Hypothalamus (tissue), 51 donors: ENCODE data around the gene FAM167B.
A peak's percentile ranks its signal among the peaks of the same experiment; 100 is the strongest.

Experiments used
- DNase-seq, 51 donors: peaks; one replicate each; lab custom pipeline; 2025; lab: John Stamatoyannopoulos, UW

Gene FAM167B

DNA sequence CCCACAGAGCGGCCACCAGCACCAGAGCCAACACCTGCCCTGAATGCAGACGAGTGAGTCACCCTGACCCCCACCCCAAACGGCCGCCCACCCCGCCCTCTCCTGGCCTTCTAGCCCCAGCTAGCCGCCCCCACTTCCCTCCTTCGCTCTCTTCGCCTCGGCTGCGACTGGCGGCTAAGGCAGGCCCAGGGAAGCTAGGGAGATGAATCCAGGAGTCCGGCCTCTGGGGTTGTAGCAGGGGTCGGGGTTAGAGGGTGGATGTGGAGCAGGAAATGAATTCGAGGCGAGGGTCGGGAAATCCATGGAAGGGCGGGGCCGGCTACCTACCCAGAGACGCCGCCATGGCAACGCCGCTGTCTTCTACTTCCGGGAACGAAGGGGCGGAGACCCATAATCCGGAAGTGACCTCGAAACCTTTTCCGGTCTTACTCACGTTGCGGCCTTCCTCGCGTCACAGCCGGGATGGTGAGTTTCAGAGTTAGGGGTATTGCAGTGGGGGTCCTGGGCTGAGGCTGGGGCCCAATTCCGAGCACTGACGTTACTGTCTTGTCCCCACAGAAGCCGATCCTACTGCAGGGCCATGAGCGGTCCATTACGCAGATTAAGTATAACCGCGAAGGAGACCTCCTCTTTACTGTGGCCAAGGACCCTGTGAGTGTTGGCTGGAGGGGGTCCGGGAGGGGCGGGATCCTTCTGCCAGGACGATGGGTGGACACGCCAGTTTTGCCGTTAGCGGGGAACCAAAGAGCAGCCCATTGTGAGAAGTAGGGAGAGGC lies 24.9 kb upstream of the FAM167B start, which contains the start of the genes EIF3I and TMEM234:
Gene EIF3I (plus strand): TSS at position 428 of the 776 bp plus-strand sequence. CDS start 35 bp downstream, at position 463.
Gene TMEM234 (minus strand): TSS at position 374 of the 776 bp plus-strand sequence. CDS start 31 bp downstream, at position 343.
- DNase-seq, result peak in 50 of 51 donors; percentile 14 to 95 (median 84)

- DNase-seq, result no peak
These were observed 23.3 kb upstream of the FAM167B start for GRCh38 chr1:32223683-32224082.

DNA sequence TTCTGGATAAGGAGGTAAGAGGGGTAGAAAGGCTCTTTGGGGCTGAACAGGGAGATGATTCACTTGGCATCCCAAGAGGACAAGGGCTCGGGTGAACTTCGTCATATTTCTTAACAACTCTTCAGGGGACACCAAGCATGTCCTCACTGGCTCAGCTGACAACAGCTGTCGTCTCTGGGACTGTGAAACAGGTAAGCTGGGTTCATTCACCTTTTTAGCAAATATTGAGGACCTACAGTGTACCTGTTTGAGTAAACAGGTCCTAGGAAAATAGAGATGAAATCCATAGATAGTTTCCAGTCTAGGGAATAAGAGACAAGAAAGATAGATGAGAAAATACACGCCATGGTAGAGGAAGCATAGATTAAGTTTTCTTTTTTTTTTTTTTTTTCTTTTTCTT lies 22.7 kb upstream of the FAM167B start:
- DNase-seq, result no peak

DNA sequence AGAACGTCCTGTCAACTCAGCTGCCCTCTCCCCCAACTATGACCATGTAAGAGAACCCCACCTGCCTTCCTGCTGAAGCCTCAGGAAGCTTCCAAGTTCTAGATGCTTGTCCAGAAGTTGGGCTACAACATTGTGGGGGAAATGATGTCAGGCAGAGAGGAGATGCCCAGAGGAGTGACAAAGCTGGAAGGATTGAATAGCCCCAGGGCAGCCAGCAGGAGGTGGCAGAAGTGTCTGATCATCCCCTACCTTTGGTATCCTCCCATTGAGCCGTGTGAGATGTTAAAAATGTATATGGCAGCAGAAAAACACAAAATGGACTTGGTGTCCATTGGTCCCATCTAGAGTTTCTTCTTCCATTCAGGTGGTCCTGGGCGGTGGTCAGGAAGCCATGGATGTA lies 18.3 kb upstream of the FAM167B start:
- no peak for DNase-seq

DNA sequence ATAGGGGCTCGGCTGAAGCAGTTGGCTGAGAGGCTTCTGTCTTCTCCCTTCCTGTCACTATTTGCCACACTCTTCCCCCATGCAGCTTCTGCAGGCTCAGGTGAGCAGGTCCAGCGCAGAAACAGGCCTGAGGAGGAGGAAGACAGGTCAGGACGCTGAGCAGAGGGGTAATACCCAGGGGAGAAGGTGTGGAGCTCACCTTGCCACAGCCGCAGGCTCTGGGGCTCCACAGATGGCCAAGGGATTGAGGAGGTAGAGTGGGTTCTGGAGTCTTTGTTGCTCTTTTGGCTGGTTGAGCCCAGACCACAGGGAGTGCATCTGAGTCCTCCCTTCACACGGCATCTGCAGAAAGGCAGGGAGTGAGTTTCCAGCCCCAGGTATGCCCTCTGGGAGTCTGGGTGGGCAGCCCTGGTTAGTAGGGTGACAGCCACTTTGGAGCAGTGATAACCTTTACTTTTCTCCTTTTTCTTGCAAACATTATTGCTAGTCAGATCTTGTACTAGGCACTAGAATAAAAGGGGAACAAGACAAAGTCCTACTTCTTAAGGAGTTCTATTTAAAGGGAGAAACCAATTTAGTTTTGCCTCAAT lies 15.1 kb upstream of the FAM167B start:
- no peak for DNase-seq

GRCh38 chr1:32232558-32233304 lies 14.3 kb upstream of the FAM167B start:
- no peak for DNase-seq

DNA sequence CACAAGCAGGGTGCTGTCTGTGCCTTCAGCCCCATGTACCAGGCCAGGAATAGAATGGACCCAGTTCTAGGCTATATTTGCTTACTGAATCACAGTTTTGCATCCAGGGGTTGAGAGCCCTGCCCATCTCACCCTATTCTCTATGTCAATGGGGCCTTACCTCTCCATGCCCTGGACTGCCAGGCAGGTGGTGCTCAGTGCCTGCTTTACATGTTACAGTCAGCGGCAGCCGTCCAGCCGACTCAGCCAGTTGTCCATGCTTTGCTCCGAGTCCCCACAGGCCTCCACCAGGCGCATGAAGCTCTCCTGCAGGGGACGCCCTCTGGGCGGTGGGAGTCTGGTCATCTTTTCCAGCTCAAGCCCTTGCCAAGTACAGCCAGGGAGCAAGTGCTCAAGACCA lies 12.2 kb upstream of the FAM167B start:
- DNase-seq, result no peak

GRCh38 chr1:32239337-32239736 lies 7.7 kb upstream of the FAM167B start:
- DNase-seq, result peak in 4 of 51 donors; percentile 4 to 16 (median 8)

GRCh38 chr1:32239790-32240139 lies 7.3 kb upstream of the FAM167B start:
- DNase-seq, result peak in 7 of 51 donors; percentile 8 to 43 (median 32)

DNA sequence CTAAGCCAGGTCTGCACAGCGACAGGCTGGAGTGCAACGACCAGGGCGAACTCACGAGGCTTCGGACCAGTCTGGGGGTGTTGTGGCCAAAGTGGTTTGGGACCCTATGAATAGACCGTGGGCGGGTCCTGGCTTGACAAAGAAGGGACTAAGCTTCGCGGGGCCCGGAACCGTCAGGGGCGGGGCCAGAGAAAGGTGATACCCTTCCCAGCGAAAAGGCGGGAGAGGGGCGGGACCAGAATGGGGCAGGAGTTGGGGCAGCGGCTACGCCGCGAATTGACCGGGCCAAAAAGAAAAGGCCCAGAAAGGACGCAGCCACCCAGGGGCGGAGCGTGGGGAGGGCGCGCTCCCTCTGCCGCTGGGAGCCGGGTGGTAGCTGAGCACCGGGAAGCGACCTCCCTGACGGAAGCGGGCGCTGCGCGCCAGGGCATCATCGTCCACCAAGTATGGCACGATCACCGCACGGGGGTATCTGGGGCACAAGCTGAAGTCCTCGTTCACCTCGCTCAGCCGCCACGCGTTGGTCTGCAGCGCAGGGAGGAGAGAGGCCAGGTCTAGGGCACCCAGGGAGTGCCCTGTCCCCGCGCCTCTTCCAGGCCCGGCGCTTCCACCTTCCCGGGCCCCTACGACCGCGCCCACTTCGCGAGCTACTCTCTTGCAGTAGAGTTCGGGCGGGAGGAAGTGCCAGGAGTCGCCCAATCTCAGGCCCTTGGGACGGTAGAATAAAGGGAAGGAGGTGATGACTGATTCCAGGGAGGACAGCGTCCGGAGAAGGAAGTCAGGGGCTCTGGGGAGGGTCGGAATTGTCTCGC lies 6.7 kb upstream of the FAM167B start:
- DNase-seq, result peak in 45 of 51 donors; percentile 8 to 81 (median 50)

- DNase-seq, result peak in 43 of 51 donors; percentile 11 to 79 (median 51)
These were observed 5.8 kb upstream of the FAM167B start for GRCh38 chr1:32241001-32241763.

DNA sequence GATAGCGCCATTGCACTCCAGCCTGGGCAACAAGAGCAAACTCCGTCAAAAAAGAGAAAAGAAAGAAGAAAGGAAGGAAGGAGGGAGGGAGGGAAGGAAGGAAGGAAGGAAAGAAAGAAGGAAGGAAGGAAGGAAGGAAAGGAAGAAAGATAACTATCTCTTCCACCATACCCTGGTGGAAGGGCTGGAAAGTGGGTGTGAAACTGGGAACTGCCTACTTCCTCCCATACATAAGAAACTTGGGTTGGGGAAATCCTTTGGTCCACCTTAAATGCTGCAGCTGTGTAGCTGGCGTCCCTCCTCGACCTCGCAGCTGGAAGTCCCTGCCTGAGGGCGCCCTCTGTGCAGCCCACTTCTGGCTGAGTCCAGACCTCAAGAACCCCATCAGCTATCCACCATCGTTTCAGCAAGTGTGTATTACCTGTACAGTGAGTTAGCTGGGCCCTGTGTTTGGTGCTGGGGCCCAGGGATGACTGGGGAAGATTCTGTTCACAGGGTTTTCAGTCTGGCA lies 4.6 kb upstream of the FAM167B start:
- DNase-seq, result peak in 31 of 51 donors; percentile 5 to 72 (median 24)

GRCh38 chr1:32247452-32247851 lies 430 bp downstream of the FAM167B start:
- no peak for DNase-seq

- peak in 25 of 51 donors; percentile 2 to 59 (median 14) for DNase-seq
These were observed 1.2 kb downstream of the FAM167B start for GRCh38 chr1:32247983-32248889.

GRCh38 chr1:32249831-32250525 lies 3.0 kb downstream of the FAM167B start:
- DNase-seq, result peak in 1 of 51 donors; percentile 8

DNA sequence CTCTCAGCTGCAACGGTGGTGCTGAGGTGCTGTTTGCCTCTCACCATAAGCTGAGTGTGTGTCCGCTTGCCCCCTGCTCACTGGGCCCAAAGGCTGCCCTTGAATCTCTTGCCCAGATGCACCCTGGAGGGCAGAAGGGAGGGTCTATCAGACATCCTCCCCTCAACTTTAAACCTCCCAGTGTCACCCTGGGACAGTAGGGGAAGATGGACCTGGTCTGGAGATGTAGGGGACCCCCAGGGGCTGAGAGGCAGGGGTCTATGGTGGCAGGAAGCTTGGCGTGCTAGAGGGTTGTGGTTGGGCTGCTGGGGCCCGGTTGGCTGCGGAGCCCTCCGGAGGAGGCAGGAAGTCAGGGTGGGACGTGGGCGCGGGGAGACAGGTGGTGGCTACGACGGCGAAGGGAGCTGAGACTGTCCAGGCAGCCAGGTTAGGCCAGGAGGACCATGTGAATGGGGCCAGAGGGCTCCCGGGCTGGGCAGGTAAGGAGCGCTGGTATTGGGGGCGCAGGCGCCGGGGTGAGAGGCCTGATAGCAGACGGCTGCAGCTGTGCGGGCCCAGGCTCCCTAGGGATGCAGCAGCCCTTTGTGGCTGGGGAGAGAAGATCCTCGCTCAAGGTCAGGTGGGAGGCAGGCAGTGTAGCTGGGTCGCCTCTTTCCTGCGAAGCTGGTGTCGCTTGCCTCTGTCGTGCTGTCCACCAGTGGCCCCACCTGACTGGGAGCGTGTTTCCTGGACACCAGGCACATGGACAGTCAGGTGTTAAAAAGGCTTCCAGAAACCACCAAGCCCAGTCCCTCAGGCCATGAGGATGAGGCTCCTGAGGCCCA lies 4.1 kb downstream of the FAM167B start, which contains the start of gene LCK:
Gene LCK (plus strand): TSS at position 373 of the 824 bp plus-strand sequence. CDS start 23,065 bp downstream, outside the sequence.
- DNase-seq, result no peak
